SK-N-MC (cell line): ENCODE measurements around the gene GRIK4.

Experiments
- EZH2 ChIP-seq: fragments of 200-600 bp; sonication (generic); IDR thresholded peaks from one replicate; pipeline ENCODE4 v1.6.1; 2017; ENCODE audit warnings: antibody characterized with exemption
- FOXP2 ChIP-seq: optimal IDR thresholded peaks from 2 replicates; pipeline ENCODE3; 2011; ENCODE audit warnings: mild to moderate bottlenecking, moderate library complexity; ENCODE audit not compliant: insufficient read depth; ENCODE audit errors: extremely low read length, control extremely low read depth
- POLR2AphosphoS5 ChIP-seq: IDR thresholded peaks from 2 replicates; pipeline ENCODE4 v1.6.1; 2012; ENCODE audit warnings: mild to moderate bottlenecking, low read depth, low read length, borderline replicate concordance

DNA sequence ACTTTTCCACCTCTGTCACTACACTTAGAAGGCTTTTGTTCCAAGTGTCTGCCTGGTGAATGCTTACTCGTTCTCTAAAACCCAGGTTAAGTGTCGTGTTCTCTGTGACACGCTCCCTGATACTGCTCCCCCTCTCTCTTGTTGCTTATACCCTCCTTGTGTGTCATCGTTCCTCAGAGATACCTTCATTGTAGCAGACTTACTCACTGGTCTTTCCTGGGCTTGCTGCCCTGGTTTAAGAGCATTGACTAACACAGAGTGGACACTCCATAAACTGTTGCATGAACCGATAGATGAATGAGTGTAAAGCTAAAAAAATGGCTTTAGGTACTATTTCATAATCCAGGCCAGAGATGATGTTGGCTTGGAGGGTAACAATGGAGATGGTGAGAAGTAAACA, 171.3 kb downstream of the GRIK4 start:
- no peak for TF ChIP-seq EZH2
- TF ChIP-seq POLR2AphosphoS5 = no peak
- TF ChIP-seq FOXP2 = no peak
